Keratinocyte (primary cell): ENCODE data around the gene IL1RL2. TPM values are rescaled to one million over a fixed set of nuclear protein-coding genes. Genes with fewer than 3 reads are reported as not detected.

Experiments
- DNase-seq: peaks from one replicate; pipeline ENCODE4 v3.0.0-alpha.2; 2011; ENCODE audit warnings: low read depth, missing footprints, low spot score
- FAIRE-seq: peaks from 2 replicates; lab custom pipeline; 2011; peaks lifted over from hg19 to GRCh38; lab: Jason Lieb, UNC
- H2AFZ ChIP-seq: 2 replicates; pipeline ENCODE4 v1.6.0; 2012; ENCODE audit warnings: low read length, control low read depth, inconsistent platforms; ENCODE audit not compliant: control insufficient read depth
- H3K27ac ChIP-seq: 2 replicates; pipeline ENCODE4 v1.5.1; 2011; ENCODE audit warnings: low read length; ENCODE audit not compliant: control insufficient read depth, insufficient read depth
- H3K27me3 ChIP-seq: 3 replicates; pipeline ENCODE4 v1.6.0; 2011; ENCODE audit warnings: low read length; ENCODE audit not compliant: control insufficient read depth, insufficient read depth; ENCODE audit errors: extremely low read depth
- H3K36me3 ChIP-seq, 2 experiments: 2 replicates in 1 of 2; 3 replicates in 1 of 2; pipeline ENCODE4 v1.5.1; 2011; ENCODE audit warnings: low read length in 2 of 2, mild to moderate bottlenecking in 1 of 2; ENCODE audit not compliant: control insufficient read depth in 2 of 2, insufficient read depth in 2 of 2; ENCODE audit errors: extremely low read depth in 1 of 2
- H3K4me1 ChIP-seq: 3 replicates; pipeline ENCODE4 v1.5.1; 2011; ENCODE audit warnings: low read length; ENCODE audit not compliant: control insufficient read depth, insufficient read depth; ENCODE audit errors: extremely low read depth
- H3K4me2 ChIP-seq: 3 replicates; pipeline ENCODE4 v1.6.0; 2011; ENCODE audit warnings: low read depth, low read length; ENCODE audit not compliant: control insufficient read depth, insufficient read depth; ENCODE audit errors: extremely low read depth
- H3K4me3 ChIP-seq, 3 experiments: fragments of 200-600 bp in 1 of 3; sonication (generic) in 1 of 3; 2 replicates in 2 of 3; 3 replicates in 1 of 3; pipeline ENCODE4 v1.5.1; 2011 to 2016; ENCODE audit warnings: low read length in 3 of 3, mild to moderate bottlenecking in 3 of 3, control low read depth in 2 of 3, inconsistent platforms in 1 of 3, low read depth in 1 of 3, mixed read lengths in 1 of 3, mixed run types in 1 of 3, moderate library complexity in 1 of 3; ENCODE audit not compliant: control insufficient read depth in 2 of 3, insufficient read depth in 2 of 3; ENCODE audit errors: extremely low read depth in 1 of 3
- H3K79me2 ChIP-seq: 2 replicates; pipeline ENCODE4 v1.6.0; 2012; ENCODE audit warnings: low read length; ENCODE audit not compliant: control insufficient read depth, insufficient read depth
- H3K9ac ChIP-seq: 3 replicates; pipeline ENCODE4 v1.6.0; 2011; ENCODE audit warnings: low read length; ENCODE audit not compliant: control insufficient read depth, insufficient read depth; ENCODE audit errors: extremely low read depth
- H3K9me1 ChIP-seq: 3 replicates; pipeline ENCODE4 v1.6.0; 2011; ENCODE audit warnings: low read length; ENCODE audit not compliant: control insufficient read depth, insufficient read depth; ENCODE audit errors: extremely low read depth
- H3K9me3 ChIP-seq: 2 replicates; pipeline ENCODE4 v1.5.1; 2012; ENCODE audit warnings: low read depth, low read length; ENCODE audit not compliant: control insufficient read depth
- H4K20me1 ChIP-seq: 3 replicates; pipeline ENCODE4 v1.6.0; 2011; ENCODE audit warnings: low read length; ENCODE audit not compliant: control insufficient read depth, insufficient read depth; ENCODE audit errors: extremely low read depth
- CTCF ChIP-seq, 3 experiments: IDR thresholded peaks in 1 of 3; conservative IDR thresholded peaks in 1 of 3; optimal IDR thresholded peaks in 1 of 3; 2 replicates in 2 of 3; 3 replicates in 1 of 3; pipeline versions ENCODE3 to v1.5.1; 2011; ENCODE audit warnings: low read length in 3 of 3, mild to moderate bottlenecking in 3 of 3, moderate library complexity in 2 of 3, control low read depth in 1 of 3, inconsistent platforms in 1 of 3; ENCODE audit not compliant: insufficient read depth in 2 of 3; ENCODE audit errors: extremely low read depth in 1 of 3
- EZH2 ChIP-seq: IDR thresholded peaks from one replicate; pipeline ENCODE4 v1.6.1; 2012; ENCODE audit warnings: inconsistent platforms, mild to moderate bottlenecking, low read length, moderate library complexity
- dilution Hi-C: fragments of 300-500 bp; cut with MboI; formaldehyde crosslinking; loops from one replicate; pipeline ENCODE4 v1.7.0; 2020; ENCODE audit warnings: low sequenced_read_pairs; ENCODE audit not compliant: extremely low pct_ligation_motif_present
- polyA plus RNA-seq, 5 experiments: library from polyadenylated mRNA; depleted of rRNA in 3 of 5; stranded (reverse) in 3 of 5; stranded (forward) in 1 of 5; unstranded in 1 of 5; fragments of >200 nt; gene quantifications; 1 replicate in 1 of 5; 2 replicates in 3 of 5; 3 replicates in 1 of 5; pipeline versions ENCODE4 v1.2.1 to v1.2.3, GENCODE V29; 2011 to 2012; ENCODE audit warnings: missing spikeins in 2 of 5, low read depth in 1 of 5, low replicate concordance in 1 of 5

IL1RL2 gene
- polyA plus RNA-seq, 1 donor (not counting 4 experiments of a cell fraction or from before 2014, with no cell fraction given): 1.5 TPM

GRCh38 chr2:102283996-102284395, 97.2 kb downstream of the IL1RL2 start:
- no peak overlapping the region for H3K9ac ChIP-seq

GRCh38 chr2:102284611-102285010, 97.8 kb downstream of the IL1RL2 start:
- no peak overlapping the region for H3K4me3 ChIP-seq

More at GRCh38 chr2:102283996-102284395, 97.2 kb downstream of the IL1RL2 start:
- H3K79me2 ChIP-seq: no peaks in the 10 kb centered on the region
- no peaks in the 10 kb centered on the region for H4K20me1 ChIP-seq
- FAIRE-seq (no peak), DNase-seq (no peak)
- H3K27ac ChIP-seq: no peak overlapping the region
- peaks cover 4% of the 10 kb centered on the region for H3K4me1 ChIP-seq
- no peak for TF ChIP-seq CTCF (optimal IDR thresholded peaks at IDR 0.05 in 1 of 3, IDR thresholded peaks at IDR 0.05 in 1 of 3, conservative IDR thresholded peaks at IDR 0.05 in 1 of 3; ENCODE audit: extremely low read depth in 1 of 3, insufficient read depth in 2 of 3, low read length in 3 of 3)
- no peak for TF ChIP-seq EZH2
- H3K27me3 ChIP-seq: no peaks in the 10 kb centered on the region
- no peaks in the 10 kb centered on the region for H3K9me1 ChIP-seq
- dilution Hi-C loops: no loop called here
- H3K4me2 ChIP-seq: no peak overlapping the region
- H3K36me3 ChIP-seq: no peaks in the 10 kb centered on the region
- no peak overlapping the region for H3K4me3 ChIP-seq
- no peak overlapping the region for H2AFZ ChIP-seq
- H3K9me3 ChIP-seq: no peaks in the 10 kb centered on the region

More at GRCh38 chr2:102284611-102285010, 97.8 kb downstream of the IL1RL2 start:
- Histone ChIP-seq H3K27ac (no peak overlapping the region), H3K27me3 (no peaks in the 10 kb centered on the region), H3K4me2 (no peak overlapping the region), H4K20me1 (no peaks in the 10 kb centered on the region), H3K9ac (no peak overlapping the region), H3K9me3 (no peaks in the 10 kb centered on the region), H3K36me3 (no peaks in the 10 kb centered on the region), H2AFZ (no peak overlapping the region), H3K4me1 (peaks cover 4% of the 10 kb centered on the region), H3K79me2 (no peaks in the 10 kb centered on the region), H3K9me1 (no peaks in the 10 kb centered on the region)
- DNase-seq (no peak), FAIRE-seq (no peak)
- TF ChIP-seq CTCF (optimal IDR thresholded peaks at IDR 0.05 in 1 of 3, IDR thresholded peaks at IDR 0.05 in 1 of 3, conservative IDR thresholded peaks at IDR 0.05 in 1 of 3; ENCODE audit: extremely low read depth in 1 of 3, insufficient read depth in 2 of 3, low read length in 3 of 3) (no peak), EZH2 (no peak)
- dilution Hi-C loops: no loop called here
